Activated CD4-positive, alpha-beta T cell treated with anti-CD3 and anti-CD28 coated beads for 4 hours (primary cell): ENCODE results near the gene WDR49.

Experiments
- DNase-seq, 2 donors: peaks; one replicate each; pipeline ENCODE4 v3.0.0-alpha.2; 2020

Gene WDR49

DNA sequence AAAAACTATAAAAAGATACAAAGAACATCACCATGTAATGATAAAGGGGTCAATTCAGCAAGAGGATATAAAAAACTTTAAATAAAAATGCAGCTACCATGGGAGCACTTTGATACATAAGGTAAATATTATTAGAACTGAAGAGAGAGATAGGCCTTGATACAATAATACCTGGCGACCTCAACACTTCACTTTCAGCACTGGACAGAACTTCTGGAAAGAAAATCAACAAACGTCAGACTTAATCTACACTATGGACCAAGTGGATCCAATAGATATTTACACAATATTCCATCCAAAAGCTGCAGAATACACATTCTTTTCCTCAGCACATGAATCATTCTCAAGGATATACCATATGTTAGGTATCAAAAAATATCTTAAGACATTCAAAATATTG, 42.0 kb downstream of the WDR49 start:
- DNase-seq: no peak

DNA sequence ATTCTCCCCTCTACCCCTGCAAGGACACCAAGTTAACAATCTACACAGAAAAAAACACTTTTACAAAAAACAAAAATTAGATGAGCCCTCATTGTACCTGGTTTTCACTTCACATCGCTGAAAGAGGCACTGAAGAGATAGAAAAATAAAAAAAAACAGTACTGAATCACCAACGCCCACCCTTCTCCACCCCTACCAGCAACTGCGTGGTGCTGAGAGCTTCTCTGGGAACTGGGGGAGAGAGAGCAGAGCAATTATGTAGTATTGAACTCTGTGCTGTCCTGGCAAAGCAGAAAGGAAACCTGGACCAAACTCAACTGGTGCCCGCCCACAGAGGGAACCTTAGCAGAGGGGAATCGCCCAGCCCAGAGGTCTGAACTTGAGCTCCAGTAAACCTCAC, 44.6 kb downstream of the WDR49 start:
- no peak for DNase-seq

- no peak for DNase-seq
Measured at GRCh38 chr3:167606836-167607235, 46.9 kb downstream of the WDR49 start.

DNA sequence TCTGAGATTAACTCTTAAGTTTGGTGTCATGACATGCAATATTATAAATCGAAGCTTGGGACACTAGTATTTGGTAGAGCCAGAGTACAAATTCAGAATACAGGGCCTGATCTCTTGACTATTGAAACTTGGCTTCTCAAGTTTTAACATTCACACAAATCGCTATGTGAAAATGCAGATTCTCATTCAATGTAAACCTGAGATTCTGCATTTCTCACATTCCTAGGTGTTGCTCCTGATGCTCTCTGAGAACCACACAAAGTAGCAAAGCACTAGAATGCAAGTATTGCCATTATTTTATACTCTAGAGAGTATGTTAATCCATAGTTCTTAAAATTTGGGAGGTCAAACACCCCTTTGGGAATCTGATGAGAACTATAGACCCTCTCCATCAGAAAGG, 47.9 kb downstream of the WDR49 start:
- DNase-seq: no peak

DNA sequence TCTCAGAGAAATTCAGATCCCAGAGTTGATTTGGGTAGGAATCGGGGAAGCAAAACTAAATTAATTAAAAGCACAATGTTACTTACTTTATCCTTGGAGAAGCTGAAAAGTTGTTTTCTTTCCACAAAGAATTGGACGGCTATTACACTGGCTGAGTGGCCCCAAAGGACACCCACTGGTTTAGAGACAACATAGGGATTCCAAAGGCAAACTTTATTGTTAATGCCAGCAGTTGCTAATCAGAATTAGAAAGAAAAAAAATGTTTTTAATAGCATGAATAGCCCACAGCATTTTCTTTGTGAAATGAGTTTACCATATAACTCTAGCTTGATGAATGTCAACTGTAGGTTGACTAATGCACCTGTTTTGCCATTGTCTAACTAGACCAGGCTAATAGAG, 51.7 kb downstream of the WDR49 start:
- no peak for DNase-seq

DNA sequence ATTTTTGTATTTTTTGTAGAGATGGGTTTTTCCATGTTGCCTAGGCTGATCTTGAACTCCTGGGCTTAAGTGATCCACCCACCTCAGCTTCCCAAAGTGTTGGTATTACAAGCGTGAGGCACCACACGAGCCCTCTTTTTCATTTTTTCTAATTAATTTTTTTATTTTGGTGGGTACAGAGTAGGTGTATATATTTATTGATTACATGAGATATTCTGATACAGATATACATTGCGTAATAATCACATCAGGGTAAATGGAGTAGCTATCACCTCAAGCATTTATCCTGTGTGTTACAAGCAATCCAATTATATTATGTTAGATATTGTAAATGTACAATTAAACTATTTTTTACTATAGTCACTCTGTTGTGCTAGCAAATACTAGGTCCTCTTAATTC, 66.1 kb downstream of the WDR49 start:
- no peak for DNase-seq

DNA sequence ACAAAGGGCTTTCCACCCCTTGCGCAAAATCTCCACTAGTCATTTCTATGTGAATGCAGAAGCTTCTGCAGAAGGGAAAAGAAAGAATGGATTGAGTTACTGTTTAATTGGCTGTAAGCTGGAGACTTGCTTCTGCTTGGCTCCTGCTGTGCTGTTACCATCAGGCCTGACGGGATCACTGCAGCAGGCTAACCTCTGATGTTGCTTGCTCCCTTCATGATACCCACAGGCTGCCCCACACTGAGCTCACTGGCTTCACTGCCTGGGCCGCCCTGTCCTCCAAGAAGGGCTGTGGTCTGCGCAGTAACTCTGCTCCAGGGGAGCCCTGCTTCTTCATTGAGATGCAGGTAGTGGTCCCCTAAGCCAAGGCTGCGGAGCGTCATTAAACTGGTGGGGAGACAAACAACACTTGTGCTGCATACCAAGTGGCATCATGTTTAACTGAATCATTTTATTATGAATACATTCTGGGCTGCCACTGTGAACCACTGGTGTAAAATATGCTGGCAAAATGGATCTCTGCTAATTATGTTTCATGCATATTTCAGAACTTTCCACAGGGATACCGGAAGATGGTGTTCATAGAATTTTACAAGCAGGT, 78.6 kb downstream of the WDR49 start:
- DNase-seq: no peak

DNA sequence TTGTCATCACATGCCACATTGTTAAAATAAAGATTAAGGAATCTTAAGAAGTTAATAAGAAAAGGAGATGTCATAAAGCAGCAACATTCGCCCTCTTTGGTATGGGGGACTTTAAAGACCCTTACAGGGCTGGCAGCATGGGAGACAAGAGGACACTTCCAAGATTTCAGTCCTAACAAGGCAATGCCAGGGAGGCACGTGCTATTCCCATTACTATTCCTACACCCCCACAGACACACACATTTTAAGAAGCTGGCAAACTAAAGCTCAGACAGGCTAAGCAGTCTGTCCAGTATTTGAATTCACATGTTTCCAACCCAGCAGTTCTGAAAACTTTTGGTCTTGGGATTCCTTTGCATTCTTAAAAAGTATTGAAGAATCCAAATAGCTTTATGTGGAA, 80.8 kb downstream of the WDR49 start:
- DNase-seq: no peak

GRCh38 chr3:167568634-167569033, 85.1 kb downstream of the WDR49 start:
- no peak for DNase-seq

DNA sequence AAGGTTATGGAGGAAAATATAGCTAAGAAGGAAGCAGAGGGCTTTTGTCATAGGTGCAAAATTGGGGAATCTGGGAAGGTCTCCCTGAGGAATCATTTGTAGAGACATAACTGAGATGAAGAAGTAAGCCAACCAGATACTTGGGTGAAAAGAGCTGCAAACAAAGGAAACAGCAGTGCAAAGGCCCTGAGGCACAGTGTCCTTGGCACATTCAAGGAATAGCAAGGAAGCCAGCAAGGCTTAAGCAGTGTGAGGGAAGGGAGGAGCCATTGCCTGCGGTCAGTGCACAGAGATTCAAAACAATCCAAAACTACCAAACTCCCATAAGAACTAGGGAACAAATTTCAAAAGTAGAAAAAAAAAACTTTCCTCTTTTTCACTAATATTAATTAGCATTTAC, 88.3 kb downstream of the WDR49 start:
- DNase-seq: no peak

DNA sequence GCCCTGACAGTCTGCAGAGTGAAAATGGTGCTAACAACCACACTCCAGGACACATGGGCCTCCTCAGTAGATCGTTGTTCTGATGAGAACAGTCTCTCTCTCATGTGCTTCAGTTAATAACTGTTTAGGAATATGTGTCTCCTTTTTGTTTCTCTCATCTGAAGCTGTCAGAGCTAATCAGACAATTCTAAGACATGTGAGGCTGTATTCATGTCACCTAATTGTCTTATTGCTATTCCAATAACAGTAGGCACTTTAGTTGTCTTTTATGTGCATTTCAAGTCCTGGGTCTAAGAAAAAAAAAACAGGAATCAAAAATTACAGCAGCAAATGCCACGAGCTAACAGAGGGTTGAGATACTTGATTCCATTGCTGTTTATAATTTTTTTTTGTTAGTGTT, 89.1 kb downstream of the WDR49 start:
- DNase-seq: no peak

DNA sequence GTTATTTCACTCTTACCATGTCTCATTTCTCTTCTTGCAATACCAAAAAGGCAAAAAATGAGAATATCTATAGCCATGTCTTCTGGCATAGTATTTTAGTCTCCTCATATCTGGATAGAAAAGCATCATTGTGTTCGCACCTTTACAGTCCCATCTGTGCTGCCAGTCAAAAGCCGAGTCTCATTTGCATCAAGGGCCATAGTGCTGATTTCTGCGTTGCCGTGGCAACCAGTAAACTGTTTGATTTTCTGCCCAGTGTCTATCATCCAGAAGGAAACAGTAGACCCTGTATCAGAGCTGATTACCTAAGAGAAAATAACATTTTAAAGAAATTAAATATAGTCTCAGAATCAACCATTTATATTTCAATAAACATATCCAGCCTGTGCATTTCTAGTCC, 93.8 kb downstream of the WDR49 start:
- DNase-seq: no peak

GRCh38 chr3:167554898-167555297, 98.8 kb downstream of the WDR49 start:
- no peak for DNase-seq

DNA sequence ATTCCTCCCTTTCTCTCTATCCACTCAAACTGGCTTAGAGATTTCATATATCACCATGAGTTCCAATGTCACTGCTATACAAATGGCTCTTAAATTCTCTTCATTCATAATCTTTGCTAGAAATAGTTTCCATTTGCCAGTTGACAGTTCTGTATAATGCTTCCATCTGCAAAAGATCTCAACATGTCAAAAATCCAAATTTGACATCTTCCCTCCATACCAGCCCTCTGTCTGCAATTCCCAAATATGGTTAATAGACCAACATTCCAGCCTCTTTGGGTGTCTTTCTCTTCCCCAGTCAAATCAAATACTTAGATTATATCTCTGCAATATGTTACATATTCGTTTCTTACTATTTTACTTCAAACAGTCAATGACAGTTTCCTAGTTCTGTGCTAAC, 115.7 kb downstream of the WDR49 start:
- DNase-seq: no peak

- no peak for DNase-seq
Measured at GRCh38 chr3:167521006-167521355, 132.8 kb downstream of the WDR49 start.

- no peak for DNase-seq
Measured at GRCh38 chr3:167520266-167521005, 133.3 kb downstream of the WDR49 start.

DNA sequence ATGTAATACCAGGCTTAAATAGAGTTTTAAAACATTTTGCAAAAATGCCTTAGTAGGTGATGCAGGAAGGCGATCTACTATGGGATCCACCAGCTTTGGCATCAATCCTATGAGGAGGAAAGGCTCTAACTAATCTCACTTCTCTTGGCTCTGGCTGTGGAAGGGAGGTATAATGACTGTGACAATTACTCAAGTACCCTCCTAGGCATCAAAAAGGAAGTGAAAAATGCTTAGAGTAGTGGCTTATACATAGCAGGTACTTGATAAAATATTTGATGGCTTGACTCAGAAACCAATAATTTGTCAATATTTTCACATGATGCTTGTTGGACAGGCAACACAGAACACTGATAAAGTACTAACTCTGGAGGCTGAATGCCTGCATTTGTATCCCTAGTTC, 145.8 kb downstream of the WDR49 start:
- DNase-seq: no peak

- no peak for DNase-seq
Measured at GRCh38 chr3:167502401-167502800, 151.3 kb downstream of the WDR49 start.

DNA sequence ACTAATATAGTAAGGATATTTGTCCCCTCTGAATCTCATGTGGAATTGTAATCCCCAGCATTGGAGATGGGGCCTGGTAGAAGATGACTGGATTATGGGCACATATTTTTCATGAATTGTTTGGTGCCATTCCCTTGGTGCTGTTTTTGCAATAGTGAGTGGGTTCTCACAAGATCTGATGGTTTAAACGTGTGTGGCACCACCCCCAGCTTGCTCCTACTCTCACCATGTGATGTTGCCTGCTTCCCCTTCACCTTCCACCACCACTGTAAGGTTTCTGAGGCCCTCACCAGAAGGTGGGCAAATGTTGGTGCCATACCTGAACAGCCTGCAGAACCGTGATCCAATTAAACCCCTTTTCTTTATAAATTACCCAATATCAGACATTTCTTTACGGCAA, 151.8 kb downstream of the WDR49 start:
- DNase-seq: no peak

DNA sequence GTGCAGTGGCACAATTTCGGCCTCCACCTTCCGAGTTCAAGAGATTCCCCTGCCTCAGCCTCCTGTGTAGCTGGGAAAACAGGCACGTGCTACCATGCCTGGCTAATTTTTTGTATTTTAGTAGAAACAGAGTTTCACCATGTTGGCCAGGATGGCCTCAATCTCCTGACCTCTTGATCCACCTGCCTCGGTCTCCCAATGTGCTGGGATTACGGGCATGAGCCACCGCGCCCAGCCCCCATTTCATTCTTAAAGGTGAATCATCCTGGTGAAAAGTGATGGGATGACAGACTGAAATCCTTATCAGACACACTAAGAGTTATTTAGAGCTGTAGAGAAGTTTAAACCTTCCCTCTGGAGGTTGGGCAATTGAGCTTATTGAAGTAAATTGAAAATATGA, 155.8 kb downstream of the WDR49 start:
- no peak for DNase-seq

DNA sequence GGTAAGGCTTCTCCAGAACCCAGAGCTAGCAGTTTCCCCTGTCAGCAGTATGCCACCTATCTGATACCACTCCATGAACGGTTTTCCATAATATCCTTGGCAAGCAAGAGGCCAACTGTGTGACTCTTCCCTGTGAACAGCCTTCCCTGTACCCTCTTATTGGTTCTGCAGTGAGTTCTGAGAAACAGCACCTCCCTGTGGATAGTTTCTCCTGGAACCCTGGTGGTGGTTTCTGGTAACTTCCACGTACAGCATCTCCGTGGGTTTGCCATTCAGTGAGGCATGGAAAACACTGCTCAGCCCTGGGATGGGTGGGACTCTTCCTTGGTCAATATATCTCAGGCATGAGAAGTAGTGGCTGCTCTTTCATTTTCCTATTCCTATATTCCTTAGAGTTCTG, 160.5 kb downstream of the WDR49 start:
- DNase-seq: no peak

DNA sequence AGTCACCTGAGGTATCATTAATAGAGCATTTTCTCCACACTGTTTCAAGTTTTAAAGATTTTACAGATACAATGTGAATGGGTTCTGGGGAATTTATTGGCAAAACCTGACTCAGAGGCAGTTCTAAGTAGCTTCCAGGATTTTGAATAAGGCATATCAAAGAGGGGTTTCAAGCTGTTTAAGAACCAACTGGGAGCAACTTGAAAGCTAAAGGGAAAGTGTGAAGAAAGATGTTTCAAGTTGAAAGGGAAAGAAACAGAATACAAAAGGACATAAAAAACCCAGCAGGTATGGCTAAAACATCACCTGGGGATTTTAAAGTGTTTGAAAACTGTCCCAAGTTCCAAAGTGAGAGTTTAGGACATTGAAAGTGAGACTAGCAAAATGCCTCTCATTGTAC, 162.1 kb downstream of the WDR49 start:
- DNase-seq: no peak

DNA sequence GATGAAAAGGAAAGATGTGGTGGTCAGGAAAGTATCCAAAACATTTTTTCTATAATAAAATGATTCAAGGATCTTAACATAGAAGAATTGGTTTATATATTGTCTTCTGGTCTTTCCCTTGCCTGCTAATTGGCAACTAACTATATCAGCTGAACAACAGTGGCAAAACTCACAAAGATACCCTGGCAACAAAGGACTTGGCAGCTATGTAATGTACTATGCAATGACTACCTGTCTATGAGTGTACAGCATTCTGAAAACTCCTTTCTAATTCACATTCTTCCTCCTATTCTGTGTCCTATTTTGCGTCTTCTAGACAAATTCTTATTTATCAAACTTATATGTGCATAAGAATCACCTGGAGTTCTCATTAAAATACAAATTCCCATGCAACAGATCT, 164.2 kb downstream of the WDR49 start:
- no peak for DNase-seq

- DNase-seq: no peak
Measured at GRCh38 chr3:167487556-167487955, 166.2 kb downstream of the WDR49 start.

DNA sequence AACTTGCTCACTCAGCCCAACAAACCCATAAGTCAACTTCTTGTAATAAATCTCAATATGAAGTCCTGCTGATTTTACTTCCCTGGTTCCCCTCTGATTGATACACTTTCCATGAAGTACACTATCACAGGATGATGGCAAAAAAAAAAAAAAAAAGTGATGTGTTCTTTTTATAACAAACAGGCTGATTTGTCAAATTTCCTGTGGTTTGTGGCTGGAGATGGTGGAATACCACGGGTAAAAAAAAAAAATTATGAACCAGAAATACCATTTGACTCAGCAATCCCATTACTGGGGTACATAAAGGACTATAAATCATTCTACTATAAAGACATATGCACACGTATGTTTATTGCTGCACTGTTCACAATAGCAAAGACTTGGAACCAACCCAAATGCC, 169.2 kb downstream of the WDR49 start:
- DNase-seq: no peak
